GM12872 (cell line): ENCODE measurements around the gene XRCC5.

Experiments
- CTCF ChIP-seq: IDR thresholded peaks from 3 replicates; pipeline ENCODE4 v1.5.1; 2011; ENCODE audit warnings: low read depth, mild to moderate bottlenecking, low read length, moderate library complexity; ENCODE audit not compliant: insufficient read depth

Gene XRCC5

GRCh38 chr2:216139884-216140283 is 30.7 kb downstream of the XRCC5 start:
- peak; percentile 42; the same call in 1 of the 3 replicates for TF ChIP-seq CTCF

- TF ChIP-seq CTCF, result no peak
These were observed 33.4 kb downstream of the XRCC5 start for GRCh38 chr2:216142540-216142939.

- TF ChIP-seq CTCF, result no peak
These were observed 35.2 kb downstream of the XRCC5 start for GRCh38 chr2:216144372-216144771.

- no peak for TF ChIP-seq CTCF
These were observed 35.7 kb downstream of the XRCC5 start for GRCh38 chr2:216144857-216145256.

GRCh38 chr2:216146573-216146972 is 37.4 kb downstream of the XRCC5 start:
- TF ChIP-seq CTCF, result no peak

- TF ChIP-seq CTCF, result no peak
These were observed 38.3 kb downstream of the XRCC5 start for GRCh38 chr2:216147172-216148131.

GRCh38 chr2:216148983-216149382 is 39.8 kb downstream of the XRCC5 start:
- TF ChIP-seq CTCF, result no peak
